Measurements from ENCODE around the gene DISC1.

Gene DISC1

DNA sequence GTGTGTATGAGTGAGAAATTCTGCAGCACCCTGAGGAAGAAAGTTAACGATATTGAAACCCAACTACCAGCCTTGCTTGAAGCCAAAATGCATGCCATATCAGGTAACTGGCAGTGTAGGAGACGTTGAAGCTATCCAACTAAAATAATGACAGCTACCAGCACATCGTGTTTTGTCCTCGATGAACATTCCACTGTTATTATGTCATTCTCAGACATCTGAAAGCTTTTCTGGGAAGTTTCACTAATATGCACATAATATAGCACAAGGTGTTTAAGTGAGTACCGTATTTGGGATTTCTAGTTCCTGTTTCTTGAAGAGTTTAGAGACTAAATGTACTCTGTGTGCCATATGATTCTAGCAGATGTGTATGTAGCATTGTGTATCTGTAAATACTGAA lies 173.5 kb downstream of the DISC1 start:
- FAIRE-seq (no peak), DNase-seq (ENCODE audit: insufficient read length, low spot score) (no peak)

DNA sequence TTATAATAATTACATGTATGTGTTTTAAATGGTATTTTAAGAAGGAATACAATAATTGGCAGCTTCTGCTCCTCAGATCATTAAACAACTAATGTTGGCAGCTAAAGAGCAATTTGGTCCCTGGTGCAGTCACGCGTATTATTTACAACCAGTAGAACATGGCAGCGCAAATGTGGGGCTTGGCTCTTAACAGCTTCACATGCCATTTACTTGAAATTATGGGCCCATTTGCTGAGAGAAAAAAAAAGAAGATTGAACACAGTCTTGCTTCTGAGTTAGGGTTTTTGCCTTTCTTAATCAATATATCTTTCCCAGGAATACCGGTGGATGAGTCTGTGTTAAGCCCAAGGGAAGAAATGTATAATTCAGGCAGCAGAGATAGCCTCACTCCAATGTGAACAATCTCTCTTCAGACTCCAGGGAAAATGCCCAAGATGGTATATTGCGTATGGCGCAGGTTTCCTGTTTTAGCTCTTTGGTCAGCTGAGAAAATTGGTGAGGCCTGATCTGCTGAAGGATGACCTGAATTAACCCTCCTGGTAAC lies 174.5 kb downstream of the DISC1 start:
- no peak for FAIRE-seq
- no peak for DNase-seq (ENCODE audit: insufficient read length, low spot score)

DNA sequence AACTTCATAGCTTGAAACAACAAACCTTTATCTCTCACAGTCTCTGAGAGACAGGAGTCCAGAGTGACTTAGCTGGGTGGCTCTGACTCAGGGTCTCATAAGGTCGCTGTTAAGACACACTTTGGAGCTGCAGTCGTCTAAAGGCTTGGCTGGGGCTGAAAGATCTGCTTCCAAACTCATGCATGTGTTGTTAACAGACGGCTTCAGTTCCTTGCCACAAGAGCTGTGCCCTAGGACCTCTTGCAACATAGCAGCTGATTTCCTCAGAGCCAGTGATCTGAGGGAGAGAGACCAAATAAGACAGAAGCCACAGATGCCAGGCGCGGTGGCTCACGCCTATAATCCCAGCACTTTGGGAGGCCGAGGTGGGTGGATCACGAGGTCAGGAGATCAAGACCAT lies 176.8 kb downstream of the DISC1 start:
- FAIRE-seq = no peak
- no peak for DNase-seq (ENCODE audit: insufficient read length, low spot score)

DNA sequence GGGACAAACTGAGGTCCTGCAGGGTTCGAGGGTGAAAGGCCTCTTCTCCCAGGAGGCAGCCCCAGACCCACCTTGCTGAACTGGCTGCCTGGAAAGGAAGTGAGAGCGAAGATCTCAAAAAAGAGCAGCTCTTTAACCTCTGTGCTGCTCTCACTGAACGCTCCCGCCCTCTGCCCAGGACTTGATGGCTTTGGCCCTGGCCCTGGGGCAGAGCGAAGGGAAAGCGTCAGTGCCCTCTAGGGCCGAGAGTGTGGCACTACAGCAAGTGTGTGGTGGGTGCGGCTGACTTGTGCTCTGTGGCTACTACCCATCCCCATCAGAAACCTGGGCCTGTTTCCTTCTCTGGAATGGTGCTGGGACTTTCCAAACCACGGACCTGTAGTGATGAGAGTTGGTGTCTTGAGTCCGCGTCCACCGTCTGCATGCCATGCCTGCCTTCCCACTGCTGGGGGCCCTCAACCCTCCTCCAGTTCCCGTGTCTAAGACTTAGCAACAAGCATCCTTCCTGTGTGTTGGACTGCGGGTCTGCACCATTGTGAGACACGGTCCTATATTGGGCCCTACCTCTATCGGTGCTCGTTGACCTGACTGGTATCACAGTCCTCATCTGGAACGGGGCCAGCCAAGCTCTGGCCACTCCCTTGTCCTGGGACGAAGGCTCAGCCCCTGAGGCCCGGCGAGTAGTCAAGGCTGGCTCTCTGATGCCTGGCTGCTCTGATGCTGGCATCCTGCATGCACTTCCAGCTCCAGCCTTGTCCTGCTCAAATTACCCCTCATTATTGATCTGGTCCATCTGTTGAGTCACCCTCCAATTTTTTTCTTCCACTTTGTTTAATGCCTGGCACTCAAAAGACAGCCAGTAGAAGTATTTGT lies 180.3 kb downstream of the DISC1 start:
- FAIRE-seq = no peak

DNA sequence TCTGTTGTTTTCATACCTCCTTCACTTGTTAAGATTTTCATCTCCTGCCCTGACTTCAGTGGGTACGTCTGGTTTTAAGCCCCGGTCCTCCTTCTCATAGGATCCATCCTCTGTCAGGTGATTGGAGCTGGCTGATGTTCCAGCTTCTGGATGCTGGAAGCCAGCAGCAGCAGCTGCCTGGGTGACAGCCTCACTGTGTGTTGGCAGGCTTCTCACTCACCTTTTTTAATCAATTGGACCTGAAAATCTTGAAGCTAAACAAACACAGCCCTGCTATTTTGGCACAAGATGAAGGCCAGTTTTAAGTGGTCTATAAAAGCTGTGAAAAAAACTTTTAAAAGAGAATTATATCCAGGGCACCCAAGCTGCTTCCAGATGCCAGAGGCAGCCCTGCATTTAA lies 181.0 kb downstream of the DISC1 start:
- no peak for DNase-seq (ENCODE audit: insufficient read length, low spot score)

More for the DNA sequence above, 180.3 kb downstream of the DISC1 start:
- peak; percentile 28 for DNase-seq (ENCODE audit: insufficient read length, low spot score)

DNA sequence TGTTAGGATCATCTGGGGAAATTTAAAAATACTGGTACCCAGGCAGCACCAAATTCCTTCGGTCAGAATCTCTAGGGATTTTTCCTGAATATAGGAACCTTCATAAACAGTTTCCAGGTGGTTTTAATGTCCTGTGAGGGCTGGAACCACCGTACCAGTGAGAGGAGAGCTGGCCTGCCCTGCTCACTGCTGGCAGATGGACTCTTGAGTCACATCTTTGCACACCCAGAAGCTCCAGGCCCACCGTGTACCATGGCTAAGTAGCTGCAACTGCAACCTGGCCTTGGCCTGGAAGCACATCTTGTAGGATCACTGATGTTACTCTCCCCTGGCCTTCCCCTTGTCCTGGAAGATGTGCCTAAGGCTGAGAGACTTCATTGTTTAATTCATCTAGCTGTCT lies 181.5 kb downstream of the DISC1 start:
- DNase-seq (ENCODE audit: insufficient read length, low spot score) = no peak
- no peak for FAIRE-seq

More for the DNA sequence above, 181.0 kb downstream of the DISC1 start:
- FAIRE-seq = no peak

DNA sequence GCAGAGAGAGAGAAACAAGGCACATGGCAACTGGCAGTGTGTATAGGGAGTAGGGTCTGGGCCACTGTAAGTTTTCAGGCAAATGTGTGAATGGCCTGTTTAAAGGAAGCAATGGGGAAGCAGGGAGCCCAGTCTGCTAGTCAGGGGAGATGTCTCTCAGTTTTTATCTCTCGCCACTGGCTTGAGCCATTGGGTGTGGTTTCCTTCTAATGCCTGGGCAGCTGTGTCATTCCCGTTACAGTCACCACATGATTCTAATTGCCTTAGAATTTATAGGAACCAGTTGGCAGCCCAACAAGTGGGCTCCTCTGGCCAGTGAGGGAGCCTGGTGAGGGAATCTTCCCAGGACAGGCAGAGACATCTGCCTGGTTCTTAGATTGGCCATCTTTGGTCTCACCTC lies 182.4 kb downstream of the DISC1 start:
- FAIRE-seq (no peak), DNase-seq (ENCODE audit: insufficient read length, low spot score) (no peak)

DNA sequence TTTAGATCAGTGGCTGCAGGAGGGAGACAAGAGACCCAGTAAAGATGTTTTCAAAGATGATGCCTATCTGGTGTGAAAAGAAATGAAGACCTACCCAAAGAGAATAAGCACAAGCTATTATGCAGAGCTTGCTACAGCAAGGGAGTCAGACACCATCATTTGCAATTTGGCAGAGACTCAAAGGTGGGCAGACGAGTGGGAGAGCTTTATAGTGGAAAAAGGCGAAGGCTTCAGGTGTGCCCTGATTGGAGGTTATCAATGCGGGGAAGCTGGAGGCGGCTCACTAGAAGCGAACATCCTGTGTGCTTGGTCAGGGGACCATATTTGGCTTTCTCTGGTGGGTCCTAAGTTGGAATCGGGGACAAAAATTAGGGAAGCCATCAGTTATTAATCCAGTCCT lies 183.8 kb downstream of the DISC1 start:
- DNase-seq (ENCODE audit: insufficient read length, low spot score) (no peak), FAIRE-seq (no peak)

DNA sequence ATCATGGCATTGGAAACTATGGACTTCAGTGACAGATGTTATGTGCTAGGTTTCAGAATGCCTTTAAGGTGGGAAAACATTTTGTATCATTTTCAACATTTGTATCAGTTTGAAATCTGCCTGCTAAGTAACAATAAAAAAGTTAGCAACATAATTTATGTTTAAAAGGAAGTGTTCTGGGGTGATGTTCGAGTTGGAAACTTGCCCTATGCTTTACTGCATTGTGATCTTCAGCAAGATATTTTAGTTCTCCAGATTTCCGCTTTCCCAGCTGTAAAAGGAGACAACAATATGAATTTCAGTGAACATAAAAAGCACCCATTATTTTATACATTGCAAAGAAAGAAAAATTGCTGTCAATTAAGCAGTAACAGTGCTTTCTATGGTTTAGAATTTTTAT lies 187.4 kb downstream of the DISC1 start:
- no peak for FAIRE-seq
- DNase-seq (ENCODE audit: insufficient read length, low spot score) = no peak

DNA sequence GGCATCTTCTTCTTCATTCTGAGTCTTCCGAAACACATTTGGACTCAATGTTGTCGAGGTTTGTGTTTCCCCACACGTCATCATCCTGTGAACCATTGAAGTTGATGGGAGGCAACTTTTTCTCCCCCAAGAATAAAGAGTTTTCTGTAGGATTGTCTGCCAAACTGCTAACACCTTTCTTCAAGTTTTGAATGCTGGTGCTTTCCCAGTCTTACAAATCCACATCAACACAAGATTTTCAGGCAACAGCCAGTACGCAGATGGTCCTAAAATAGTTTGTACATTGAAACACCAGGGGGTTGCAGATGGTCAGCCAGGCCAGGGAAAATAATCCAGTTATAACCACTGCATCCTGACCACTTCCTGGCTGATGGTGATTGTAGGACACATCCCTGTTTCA lies 187.9 kb downstream of the DISC1 start:
- DNase-seq (ENCODE audit: insufficient read length, low spot score) (no peak), FAIRE-seq (no peak)

DNA sequence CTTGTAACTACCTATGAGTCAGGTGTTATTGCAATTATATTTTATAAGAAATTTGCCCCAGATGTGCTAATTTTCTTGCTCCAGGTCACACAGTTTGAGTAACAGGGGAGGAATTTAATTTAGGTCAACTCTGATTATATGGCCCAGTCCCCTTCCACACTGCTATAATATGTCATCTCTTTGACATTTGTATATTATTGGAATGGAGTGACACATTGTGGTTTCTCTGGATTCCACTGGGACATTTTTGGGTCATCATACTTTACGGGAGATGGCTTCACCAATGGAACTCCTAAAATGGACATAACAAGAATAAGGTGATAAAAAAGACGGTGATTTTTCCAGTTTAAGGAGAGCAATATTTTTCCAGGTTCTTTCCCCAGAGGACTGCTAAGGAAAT lies 191.2 kb downstream of the DISC1 start:
- no peak for DNase-seq (ENCODE audit: insufficient read length, low spot score)
- FAIRE-seq = no peak

DNA sequence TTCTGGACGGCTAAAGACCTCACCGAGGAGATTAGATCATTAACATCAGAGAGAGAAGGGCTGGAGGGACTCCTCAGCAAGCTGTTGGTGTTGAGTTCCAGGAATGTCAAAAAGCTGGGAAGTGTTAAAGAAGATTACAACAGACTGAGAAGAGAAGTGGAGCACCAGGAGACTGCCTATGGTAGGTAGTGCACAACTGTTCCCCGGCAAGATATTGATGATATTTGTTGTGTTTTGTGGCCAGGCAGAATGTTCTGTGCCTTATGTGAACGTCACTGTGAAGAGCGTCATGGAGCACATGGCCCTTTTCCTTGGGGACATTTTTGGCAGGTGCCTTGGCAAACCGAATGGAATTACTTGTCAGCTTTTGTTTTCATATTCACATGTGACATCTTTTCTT lies 191.7 kb downstream of the DISC1 start:
- no peak for DNase-seq (ENCODE audit: insufficient read length, low spot score)
- FAIRE-seq = no peak

DNA sequence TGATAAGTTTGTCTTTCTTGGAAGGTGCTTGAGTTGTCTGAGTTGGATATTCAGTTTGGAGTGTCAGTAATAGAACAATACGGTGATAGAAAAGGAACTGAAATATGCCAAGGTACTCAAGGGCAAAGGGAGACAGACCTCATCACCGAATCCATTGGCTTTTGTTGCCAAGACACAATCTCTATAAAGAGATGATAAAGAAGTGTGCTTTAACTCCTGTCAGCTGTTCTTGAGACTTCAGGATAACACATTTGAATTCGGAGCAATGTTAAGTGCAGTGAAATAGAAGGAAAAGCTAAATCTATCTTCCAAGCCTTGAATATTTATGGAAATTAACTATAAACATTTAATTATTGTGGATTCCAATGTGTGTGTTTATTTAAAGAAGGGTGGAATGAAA lies 194.7 kb downstream of the DISC1 start:
- no peak for FAIRE-seq

DNA sequence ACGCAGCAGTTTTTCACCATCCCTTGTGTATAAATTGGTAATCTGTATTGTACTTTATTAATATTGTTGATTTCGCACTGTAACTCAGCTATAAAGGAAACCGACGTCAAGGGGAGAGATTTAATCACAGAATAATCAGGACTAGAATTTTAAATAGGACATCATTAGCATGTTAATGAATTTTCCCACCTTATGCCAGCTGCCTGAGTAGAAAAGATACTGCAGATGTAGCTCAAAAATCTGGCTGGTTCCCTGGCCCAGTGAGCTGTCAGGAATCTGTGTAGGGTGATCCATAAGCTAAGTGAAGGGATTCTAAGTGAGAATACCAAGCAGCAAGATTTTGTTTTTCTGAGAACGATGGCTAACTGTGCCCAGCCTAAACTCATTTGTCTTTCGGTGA lies 195.5 kb downstream of the DISC1 start:
- FAIRE-seq (no peak), DNase-seq (ENCODE audit: insufficient read length, low spot score) (no peak)

More for the DNA sequence above, 194.7 kb downstream of the DISC1 start:
- no peak for DNase-seq (ENCODE audit: insufficient read length, low spot score)

DNA sequence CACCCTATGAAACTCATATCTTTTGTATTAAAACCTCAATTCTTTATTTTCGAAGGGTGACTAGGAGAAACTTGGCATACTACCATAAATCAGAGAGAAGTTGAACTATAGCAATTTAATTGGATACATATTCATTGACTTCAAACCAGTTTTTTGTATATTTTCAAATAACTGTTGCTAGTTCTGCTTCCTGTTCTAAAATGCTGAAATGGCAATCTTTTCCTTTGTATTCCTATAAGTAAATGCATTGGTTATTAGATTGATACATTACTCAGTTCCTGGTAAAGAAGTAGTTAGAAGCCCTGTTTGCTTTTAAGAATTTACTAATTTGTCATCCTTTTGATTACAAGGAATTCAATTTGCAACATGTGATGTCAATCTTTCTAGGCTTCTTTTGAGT lies 200.0 kb downstream of the DISC1 start:
- FAIRE-seq = no peak
- DNase-seq (ENCODE audit: insufficient read length, low spot score) = no peak

DNA sequence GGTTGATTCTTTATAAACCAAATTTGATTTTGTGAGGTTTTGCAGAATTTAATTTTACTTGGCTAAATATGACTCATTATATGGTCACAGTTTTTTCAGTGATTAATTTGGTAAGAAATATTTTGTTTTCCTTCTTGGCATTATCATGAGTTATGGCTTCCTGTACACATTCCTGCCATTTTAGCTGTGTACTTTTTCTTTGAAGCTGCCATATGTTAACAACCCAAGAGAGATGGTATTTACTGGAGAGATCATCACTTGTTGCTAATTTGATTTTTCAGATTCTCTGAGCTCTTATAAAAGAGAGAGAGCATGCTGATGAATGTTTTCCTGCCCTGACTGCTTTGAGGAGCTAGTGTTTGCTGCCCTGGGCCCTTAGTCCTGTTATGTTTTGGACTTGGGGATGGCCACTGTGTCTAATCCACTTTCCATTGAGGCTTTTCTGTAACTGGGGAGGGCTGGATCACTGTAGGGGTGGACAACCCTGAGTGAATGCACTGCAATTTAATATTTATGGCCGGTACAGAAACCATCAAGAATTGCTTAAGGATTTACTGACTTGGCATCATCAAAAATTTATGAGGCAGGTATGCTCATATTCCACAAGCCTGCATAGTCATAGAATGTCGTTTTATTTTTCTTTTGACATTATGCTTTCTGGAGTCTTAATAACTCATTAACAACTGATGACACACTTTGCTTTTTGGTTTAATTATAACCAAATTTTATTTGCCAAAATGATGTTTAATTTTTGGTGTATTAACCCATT lies 200.9 kb downstream of the DISC1 start:
- FAIRE-seq = no peak
- DNase-seq (ENCODE audit: insufficient read length, low spot score) = no peak

DNA sequence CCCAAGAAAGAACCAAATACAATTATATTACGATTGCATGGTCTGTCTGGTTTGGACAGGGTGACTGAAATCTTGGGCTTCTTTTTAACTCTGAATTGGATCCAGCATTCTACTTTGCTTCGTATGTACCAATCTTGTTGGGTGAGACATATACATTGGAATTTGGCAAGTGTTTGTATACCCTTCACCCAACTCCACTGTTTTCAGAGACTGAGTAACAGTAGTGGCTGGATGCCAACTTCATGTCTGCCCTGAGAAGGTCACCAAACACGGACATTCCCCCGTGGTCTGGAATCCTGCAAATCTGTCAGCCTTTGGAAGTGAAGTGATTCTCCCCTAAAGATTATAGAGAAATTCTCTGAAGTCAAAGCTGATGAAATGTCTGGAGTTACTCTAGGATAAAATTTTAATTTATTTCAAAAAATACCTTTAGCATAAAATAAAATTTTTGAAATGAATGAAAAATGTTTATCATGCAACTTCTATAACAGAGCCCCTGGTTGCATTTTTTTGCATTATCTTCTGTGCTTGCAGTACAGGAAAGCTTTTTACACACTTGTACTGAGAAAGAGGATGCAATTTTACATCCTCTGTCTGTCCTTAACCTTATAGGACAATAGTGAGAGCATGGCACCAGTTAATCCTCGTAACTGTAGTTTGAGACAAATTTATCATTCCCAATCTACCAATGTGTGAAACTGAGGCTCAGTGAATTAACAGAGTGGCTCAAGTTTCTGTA lies 201.8 kb downstream of the DISC1 start:
- DNase-seq (ENCODE audit: insufficient read length, low spot score) = no peak
- FAIRE-seq = no peak

DNA sequence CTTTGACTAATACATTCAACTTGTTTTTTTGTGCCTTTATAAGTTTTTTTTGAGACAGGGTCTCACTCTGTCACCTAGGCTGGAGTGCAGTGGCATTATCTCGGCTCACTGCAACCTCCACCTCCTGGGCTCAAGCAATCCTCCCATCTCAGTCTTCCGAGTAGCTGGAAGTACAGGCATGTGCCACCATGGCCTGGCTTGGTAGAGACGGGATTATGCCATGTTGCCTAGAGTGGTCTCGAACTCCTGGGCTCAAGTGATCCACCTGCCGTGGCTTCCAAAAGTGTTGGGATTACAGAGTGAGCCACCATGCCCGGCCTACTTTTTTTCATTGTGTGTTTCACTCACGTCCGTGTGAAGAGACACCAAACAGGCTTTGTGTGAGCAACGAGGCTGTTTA lies 202.7 kb downstream of the DISC1 start:
- FAIRE-seq = no peak

DNA sequence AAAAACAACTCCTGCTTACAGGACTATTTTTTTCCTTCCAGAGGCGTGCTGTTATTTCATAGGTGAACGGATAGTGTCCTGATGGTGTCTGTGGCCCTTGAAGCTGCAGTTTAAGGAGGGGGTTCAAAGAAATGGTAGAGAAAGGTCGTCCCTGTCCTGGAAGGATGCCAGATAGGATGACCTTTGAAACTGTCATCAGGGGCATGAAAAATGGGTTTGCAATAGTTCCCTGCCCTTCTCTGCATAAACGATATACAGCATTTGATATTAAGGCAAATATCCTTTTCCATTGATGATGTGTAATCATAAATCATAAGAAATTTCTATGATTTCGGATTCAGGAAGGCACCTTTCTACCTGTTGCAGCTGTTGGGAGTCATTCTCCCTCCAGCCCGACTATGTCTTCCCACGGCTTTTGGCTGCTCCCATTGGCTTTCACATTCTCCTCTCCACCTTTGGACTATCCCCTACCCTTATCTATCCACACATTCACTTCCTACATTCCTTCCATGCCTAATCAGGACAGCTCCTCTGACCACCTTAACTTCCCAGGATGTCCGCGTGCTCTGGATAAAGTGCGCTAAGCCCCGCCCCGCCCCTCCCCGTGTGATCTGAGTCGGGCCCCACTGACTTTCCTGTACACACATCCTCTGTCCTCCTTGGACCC lies 209.8 kb downstream of the DISC1 start:
- DNase-seq (ENCODE audit: insufficient read length, low spot score) (no peak), FAIRE-seq (no peak)

More for the DNA sequence above, 202.7 kb downstream of the DISC1 start:
- DNase-seq (ENCODE audit: insufficient read length, low spot score) = no peak

DNA sequence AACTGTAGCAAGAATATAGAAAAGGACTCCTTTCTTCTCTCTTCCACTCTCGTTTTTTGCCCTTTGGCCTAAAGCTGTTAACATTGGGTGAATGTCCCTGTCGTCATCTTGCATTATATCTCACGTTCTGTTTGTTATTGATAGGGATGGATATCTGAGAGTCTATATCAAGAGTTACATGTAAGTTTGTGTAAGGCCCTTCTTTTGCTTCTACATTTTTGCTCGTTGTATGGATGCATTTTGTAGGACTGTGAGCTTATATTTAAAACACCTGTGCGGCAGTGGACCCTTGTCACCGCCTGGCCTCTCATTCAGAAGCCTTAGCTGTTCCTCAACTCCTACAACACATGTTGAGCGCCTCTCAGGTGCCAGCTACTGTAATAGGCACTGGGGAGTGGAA lies 211.9 kb downstream of the DISC1 start:
- DNase-seq (ENCODE audit: insufficient read length, low spot score) (no peak), FAIRE-seq (no peak)

DNA sequence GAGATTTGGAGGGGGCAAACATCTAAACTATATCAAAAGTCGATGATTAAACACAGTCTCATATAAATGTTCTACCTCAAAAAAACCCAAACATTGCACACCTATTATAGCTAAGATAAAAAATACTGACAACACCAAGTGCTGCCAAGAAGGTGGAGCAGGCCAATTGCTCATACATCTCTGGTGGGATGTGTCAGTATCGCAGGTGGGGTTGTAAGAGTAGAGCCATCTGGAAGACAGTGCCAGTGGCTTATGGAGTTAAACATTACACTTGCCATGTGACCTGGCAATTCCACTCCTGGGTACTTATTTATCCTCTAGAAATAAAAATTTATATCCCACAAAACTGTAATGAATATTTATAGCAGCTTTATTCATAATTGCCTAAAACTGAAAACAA lies 213.4 kb downstream of the DISC1 start:
- FAIRE-seq (no peak), DNase-seq (ENCODE audit: insufficient read length, low spot score) (no peak)
